Measurements from ENCODE around the gene SLC4A7.

The SLC4A7 gene

GRCh38 chr3:27323087-27323570 lies 161.1 kb downstream of the SLC4A7 start:
- DNase-seq (ENCODE audit: low read depth) = no peak
